B cell (primary cell): Measurements from ENCODE around the gene MYOM1.

Source experiments
- EZH2 ChIP-seq: IDR thresholded peaks from 2 replicates; pipeline ENCODE4 v1.6.1; 2012; ENCODE audit warnings: borderline replicate concordance, low read depth, mild to moderate bottlenecking, moderate library complexity, low read length; ENCODE audit not compliant: insufficient read depth, poor library complexity, severe bottlenecking
- TF ChIP-seq, protein P1 (sequence below): fragments of 200-600 bp; IDR thresholded peaks from one replicate; pipeline ENCODE4 v1.8.0; 2022; ENCODE audit warnings: antibody characterized with exemption, mild to moderate bottlenecking

DNA sequence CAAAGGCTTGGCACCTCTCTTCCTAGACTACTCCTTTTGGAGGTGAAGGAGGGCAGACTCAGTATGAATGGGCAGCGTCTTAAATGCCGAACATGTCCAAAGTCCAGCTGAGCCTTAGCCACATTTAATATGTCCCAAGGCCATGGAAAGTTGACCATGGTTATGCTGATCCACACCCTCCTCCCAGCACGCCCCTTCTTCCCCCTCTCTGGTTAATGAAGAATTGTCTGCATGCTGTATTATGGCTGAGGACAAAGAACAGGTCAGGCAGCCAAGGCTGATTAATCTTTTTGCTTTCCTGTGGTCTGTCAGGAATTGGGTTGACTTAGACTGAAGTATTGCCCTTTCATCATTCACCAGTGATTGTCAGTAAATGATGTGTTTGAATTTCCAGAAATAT lies 5.8 kb upstream of the MYOM1 start:
- TF ChIP-seq, protein P1, sequence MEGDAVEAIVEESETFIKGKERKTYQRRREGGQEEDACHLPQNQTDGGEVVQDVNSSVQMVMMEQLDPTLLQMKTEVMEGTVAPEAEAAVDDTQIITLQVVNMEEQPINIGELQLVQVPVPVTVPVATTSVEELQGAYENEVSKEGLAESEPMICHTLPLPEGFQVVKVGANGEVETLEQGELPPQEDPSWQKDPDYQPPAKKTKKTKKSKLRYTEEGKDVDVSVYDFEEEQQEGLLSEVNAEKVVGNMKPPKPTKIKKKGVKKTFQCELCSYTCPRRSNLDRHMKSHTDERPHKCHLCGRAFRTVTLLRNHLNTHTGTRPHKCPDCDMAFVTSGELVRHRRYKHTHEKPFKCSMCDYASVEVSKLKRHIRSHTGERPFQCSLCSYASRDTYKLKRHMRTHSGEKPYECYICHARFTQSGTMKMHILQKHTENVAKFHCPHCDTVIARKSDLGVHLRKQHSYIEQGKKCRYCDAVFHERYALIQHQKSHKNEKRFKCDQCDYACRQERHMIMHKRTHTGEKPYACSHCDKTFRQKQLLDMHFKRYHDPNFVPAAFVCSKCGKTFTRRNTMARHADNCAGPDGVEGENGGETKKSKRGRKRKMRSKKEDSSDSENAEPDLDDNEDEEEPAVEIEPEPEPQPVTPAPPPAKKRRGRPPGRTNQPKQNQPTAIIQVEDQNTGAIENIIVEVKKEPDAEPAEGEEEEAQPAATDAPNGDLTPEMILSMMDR: no peak
- no peak for TF ChIP-seq EZH2
